SU-DHL-6 (cell line): ENCODE results near the gene DUOXA1.
"Not testable (repeated sequence)": the region's sequence is repeated elsewhere in the genome, so short reads cannot be mapped to it uniquely, and the experiment has no call there.

ENCODE experiments used
- CTCF ChIP-seq: fragments of 200-600 bp; sonication (generic); IDR thresholded peaks from one replicate; pipeline ENCODE4 v1.5.1; 2017; ENCODE audit warnings: antibody characterized with exemption, mild to moderate bottlenecking, low read length, moderate library complexity; ENCODE audit not compliant: insufficient read depth, poor library complexity, severe bottlenecking
- EZH2phosphoT487 ChIP-seq: fragments of 200-600 bp; sonication (generic), shearing (Covaris generic); conservative IDR thresholded peaks from 2 replicates; pipeline ENCODE4 v1.6.1; 2018; ENCODE audit warnings: mild to moderate bottlenecking, antibody characterized with exemption, low read length, moderate library complexity, mixed read lengths

GRCh38 chr15:45073602-45074001, 56.1 kb downstream of the DUOXA1 start:
- TF ChIP-seq CTCF, EZH2phosphoT487: not testable (repeated sequence)
